HUES6 (cell line): ENCODE results near the gene SCFD2.

Source experiments
- H3K27ac ChIP-seq: 2 replicates; pipeline ENCODE4 v1.7.0; 2013; ENCODE audit warnings: low read depth, mild to moderate bottlenecking, low read length, inconsistent platforms
- H3K27me3 ChIP-seq: 2 replicates; pipeline ENCODE4 v1.6.1; 2013; ENCODE audit warnings: low read length; ENCODE audit not compliant: control insufficient read depth, insufficient read depth
- H3K36me3 ChIP-seq: 2 replicates; pipeline ENCODE4 v1.6.1; 2013; ENCODE audit warnings: low read length; ENCODE audit not compliant: control insufficient read depth, insufficient read depth
- H3K4me1 ChIP-seq: 2 replicates; pipeline ENCODE4 v1.6.1; 2013; ENCODE audit warnings: low read length; ENCODE audit not compliant: control insufficient read depth, insufficient read depth
- H3K4me3 ChIP-seq: 2 replicates; pipeline ENCODE4 v1.5.1; 2013; ENCODE audit warnings: low read depth, low read length
- H3K9ac ChIP-seq: one replicate; pipeline ENCODE4 v1.6.1; 2013; ENCODE audit warnings: mild to moderate bottlenecking, low read length
- H3K9me3 ChIP-seq: 2 replicates; pipeline ENCODE4 v1.6.1; 2013; ENCODE audit warnings: low read depth, low read length; ENCODE audit not compliant: control insufficient read depth, insufficient read depth

The SCFD2 gene

GRCh38 chr4:52937829-52938228 is 428.0 kb downstream of the SCFD2 start:
- Histone ChIP-seq H3K4me3 (no peak overlapping the region), H3K27ac (no peak overlapping the region), H3K9ac (no peak overlapping the region), H3K36me3 (no peaks in the 10 kb centered on the region), H3K4me1 (peaks cover 4% of the 10 kb centered on the region), H3K27me3 (no peaks in the 10 kb centered on the region), H3K9me3 (no peaks in the 10 kb centered on the region)

DNA sequence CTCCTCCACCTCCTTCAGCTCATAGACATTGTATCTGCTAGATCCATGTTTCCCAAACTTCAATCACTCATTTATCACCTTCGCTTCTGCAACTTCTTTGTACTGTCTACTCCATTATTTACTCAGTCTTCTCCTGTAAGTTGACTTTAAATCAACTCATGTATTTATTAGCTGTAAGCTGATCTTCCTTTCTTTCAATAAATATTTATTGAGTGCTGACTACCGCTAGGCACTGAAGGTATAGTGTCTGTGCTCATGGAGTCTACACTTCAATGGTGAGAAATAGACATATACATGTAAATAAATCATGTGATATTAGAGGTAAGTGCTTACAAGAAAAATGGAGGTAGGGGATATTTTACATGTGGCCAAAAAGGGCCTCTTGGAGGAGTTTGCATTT is 429.1 kb downstream of the SCFD2 start:
- H3K27ac ChIP-seq, result no peak overlapping the region
- no peaks in the 10 kb centered on the region for H3K36me3 ChIP-seq
- no peaks in the 10 kb centered on the region for H3K9me3 ChIP-seq
- H3K9ac ChIP-seq, result no peak overlapping the region
- no peak overlapping the region for H3K4me3 ChIP-seq
- peaks cover 4% of the 10 kb centered on the region for H3K4me1 ChIP-seq
- no peaks in the 10 kb centered on the region for H3K27me3 ChIP-seq

DNA sequence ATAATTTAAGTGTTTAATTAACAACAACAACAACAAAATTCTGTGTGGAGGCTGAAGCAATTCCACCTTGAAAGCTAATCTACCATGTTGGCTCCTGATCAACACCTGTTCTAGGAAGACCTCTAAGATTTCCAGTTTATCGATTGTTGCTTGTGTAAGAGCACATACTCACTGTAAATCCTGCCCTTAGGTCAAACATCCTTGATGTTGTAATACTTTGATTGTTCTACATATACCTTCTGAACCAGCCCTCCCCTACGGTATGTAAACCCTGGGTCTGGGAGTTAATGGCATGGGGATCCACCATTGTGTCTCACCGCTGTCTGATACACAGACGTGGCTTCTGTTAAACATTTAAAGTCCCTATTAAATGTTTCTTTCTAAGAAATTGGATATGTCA is 430.5 kb downstream of the SCFD2 start:
- Histone ChIP-seq H3K27me3 (no peaks in the 10 kb centered on the region), H3K4me1 (peaks cover 4% of the 10 kb centered on the region), H3K9ac (no peak overlapping the region), H3K9me3 (no peaks in the 10 kb centered on the region), H3K36me3 (no peaks in the 10 kb centered on the region), H3K27ac (no peak overlapping the region), H3K4me3 (no peak overlapping the region)

DNA sequence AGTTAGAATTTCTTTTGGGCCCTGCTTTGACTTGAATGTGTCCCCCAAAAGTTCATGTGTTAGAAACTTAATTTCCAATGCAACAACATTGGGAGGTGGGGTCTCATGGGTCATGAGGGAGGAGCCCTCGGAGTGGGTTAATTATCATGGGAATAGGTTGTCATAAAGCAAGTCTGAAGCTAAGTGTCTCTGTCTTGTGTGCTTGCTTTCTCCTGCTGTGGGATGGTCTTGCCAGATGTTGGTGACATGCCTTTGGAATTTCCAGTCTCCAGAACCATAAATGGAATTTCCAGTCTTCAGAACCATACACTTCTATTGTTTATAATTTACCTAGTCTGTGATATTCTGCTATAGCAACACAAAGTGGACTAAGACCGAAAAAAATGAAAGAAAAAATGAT is 432.1 kb downstream of the SCFD2 start:
- no peaks in the 10 kb centered on the region for H3K9me3 ChIP-seq
- no peaks in the 10 kb centered on the region for H3K36me3 ChIP-seq
- no peaks in the 10 kb centered on the region for H3K27me3 ChIP-seq
- no peak overlapping the region for H3K27ac ChIP-seq
- no peak overlapping the region for H3K9ac ChIP-seq
- H3K4me1 ChIP-seq, result no peaks in the 10 kb centered on the region
- H3K4me3 ChIP-seq, result no peak overlapping the region

DNA sequence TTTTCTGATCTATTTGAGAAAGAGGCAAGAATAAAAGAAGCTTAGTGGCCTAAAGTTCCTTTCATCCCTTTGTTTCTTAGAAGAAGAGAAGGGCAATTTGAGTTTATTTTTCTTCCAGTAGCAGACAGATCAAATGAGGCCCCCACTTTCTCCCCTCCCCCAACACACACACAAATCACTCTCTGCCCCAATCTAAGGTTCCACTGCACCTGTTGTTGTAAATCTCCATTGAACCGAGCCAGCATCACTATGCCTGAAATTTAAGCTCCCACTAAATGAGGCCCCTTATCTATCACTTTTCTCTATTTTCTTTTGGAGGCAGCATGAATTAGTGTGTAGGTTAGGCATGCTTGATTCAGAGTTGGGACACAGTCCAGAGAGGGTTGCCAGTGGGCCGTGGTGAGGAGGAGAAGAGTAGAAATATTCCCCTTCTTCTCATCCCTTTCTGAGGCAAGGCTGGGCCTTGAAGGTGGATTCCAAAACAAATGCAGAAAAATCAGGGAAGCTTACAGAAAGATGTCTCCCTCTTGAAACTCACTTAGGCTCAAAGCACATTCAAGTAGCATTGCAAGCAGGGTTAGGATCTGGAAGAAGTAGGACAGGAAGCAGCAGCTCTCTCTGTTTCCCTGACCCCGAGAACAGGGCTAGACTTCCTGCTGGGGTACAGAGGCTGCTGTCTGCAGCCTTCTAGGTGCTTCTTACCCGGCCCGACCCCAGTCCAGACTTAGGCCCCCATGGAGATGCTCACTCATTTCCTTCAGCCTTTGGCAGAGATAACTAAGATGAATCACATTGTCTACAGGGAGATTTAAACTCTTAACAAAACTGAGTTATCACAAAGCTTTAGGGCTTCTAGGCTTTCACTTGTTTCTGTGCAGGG is 433.0 kb downstream of the SCFD2 start:
- H3K4me3 ChIP-seq, result no peak overlapping the region
- H3K4me1 ChIP-seq, result no peaks in the 10 kb centered on the region
- H3K27me3 ChIP-seq, result no peaks in the 10 kb centered on the region
- no peaks in the 10 kb centered on the region for H3K9me3 ChIP-seq
- no peak overlapping the region for H3K27ac ChIP-seq
- H3K36me3 ChIP-seq, result no peaks in the 10 kb centered on the region
- H3K9ac ChIP-seq, result no peak overlapping the region

- H3K4me1 ChIP-seq, result peaks cover 7% of the 10 kb centered on the region
- no peak overlapping the region for H3K27ac ChIP-seq
- no peaks in the 10 kb centered on the region for H3K9me3 ChIP-seq
- no peaks in the 10 kb centered on the region for H3K36me3 ChIP-seq
- no peaks in the 10 kb centered on the region for H3K27me3 ChIP-seq
- no peak overlapping the region for H3K9ac ChIP-seq
- no peak overlapping the region for H3K4me3 ChIP-seq
Observed at GRCh38 chr4:52931243-52931642, 434.6 kb downstream of the SCFD2 start.

GRCh38 chr4:52926196-52926974 is 439.5 kb downstream of the SCFD2 start:
- Histone ChIP-seq H3K4me1 (peaks cover 17% of the 10 kb centered on the region), H3K27me3 (no peaks in the 10 kb centered on the region), H3K9ac (no peak overlapping the region), H3K36me3 (no peaks in the 10 kb centered on the region), H3K27ac (peak overlapping the region; percentile 2; the same call in 1 of the 2 replicates), H3K4me3 (no peak overlapping the region), H3K9me3 (no peaks in the 10 kb centered on the region)

DNA sequence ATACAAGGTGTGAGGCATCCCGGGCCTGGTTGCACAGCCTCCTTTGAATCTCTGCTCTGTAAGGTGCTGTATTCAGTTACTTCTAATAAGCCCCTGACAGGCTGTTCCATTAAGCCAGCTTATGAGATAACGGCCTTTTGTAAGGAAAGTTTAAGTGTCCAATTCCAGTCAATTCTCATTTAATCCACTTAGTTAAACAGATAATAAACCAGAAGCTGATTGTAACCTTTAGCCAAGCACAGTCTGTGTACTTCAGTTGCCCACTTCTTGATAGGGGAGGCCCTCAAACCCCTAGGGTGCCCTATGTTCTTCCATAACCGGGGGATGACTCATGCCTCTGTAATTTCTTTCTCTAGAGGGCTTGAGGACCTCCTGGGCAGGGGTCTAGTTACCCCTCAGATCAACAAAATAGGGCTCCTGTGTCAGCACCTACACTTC is 440.3 kb downstream of the SCFD2 start:
- peaks cover 17% of the 10 kb centered on the region for H3K4me1 ChIP-seq
- no peaks in the 10 kb centered on the region for H3K36me3 ChIP-seq
- no peaks in the 10 kb centered on the region for H3K9me3 ChIP-seq
- no peak overlapping the region; the same call in 1 of the 2 replicates for H3K4me3 ChIP-seq
- no peaks in the 10 kb centered on the region for H3K27me3 ChIP-seq
- no peak overlapping the region for H3K9ac ChIP-seq
- H3K27ac ChIP-seq, result peak overlapping the region; percentile 2; the same call in 1 of the 2 replicates

DNA sequence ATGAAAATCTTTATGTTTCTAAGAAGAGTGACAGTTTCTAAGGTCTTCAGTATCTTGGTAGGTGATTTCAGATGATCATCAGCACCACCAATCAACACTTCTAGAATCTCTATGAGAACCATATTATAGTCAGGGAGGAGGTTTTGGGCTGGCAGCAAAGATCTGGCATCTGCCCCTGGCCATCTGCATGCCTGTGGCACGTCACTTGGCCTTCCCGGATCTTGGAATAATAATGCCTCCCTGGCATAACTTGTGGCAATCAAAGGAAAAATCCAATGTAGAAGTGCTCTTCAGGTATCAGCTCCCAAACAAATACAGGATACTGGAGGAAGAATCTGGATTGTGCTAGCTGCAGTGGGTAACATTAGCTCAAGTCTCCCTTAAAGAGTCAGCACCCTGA is 446.4 kb downstream of the SCFD2 start:
- Histone ChIP-seq H3K4me3 (no peak overlapping the region), H3K27ac (no peak overlapping the region), H3K9ac (no peak overlapping the region), H3K27me3 (no peaks in the 10 kb centered on the region), H3K9me3 (no peaks in the 10 kb centered on the region), H3K36me3 (no peaks in the 10 kb centered on the region), H3K4me1 (peaks cover 10% of the 10 kb centered on the region)

GRCh38 chr4:52917817-52918216 is 448.0 kb downstream of the SCFD2 start:
- Histone ChIP-seq H3K27ac (no peak overlapping the region), H3K9ac (no peak overlapping the region), H3K36me3 (no peaks in the 10 kb centered on the region), H3K9me3 (no peaks in the 10 kb centered on the region), H3K27me3 (no peaks in the 10 kb centered on the region), H3K4me3 (no peak overlapping the region), H3K4me1 (peaks cover 15% of the 10 kb centered on the region)

GRCh38 chr4:52915730-52916300 is 450.0 kb downstream of the SCFD2 start:
- Histone ChIP-seq H3K4me1 (peaks cover 16% of the 10 kb centered on the region), H3K9me3 (no peaks in the 10 kb centered on the region), H3K9ac (no peak overlapping the region), H3K4me3 (no peak overlapping the region), H3K27ac (no peak overlapping the region), H3K36me3 (no peaks in the 10 kb centered on the region), H3K27me3 (no peaks in the 10 kb centered on the region)
